Smooth muscle cell (in vitro differentiated cells): Measurements from ENCODE around the gene ELOVL5. TPM values are rescaled to one million over a fixed set of nuclear protein-coding genes. Genes with fewer than 3 reads are reported as not detected.

Experiments
- DNase-seq: peaks from one replicate; lab custom pipeline; 2025; ENCODE audit not compliant: unreplicated experiment; lab: John Stamatoyannopoulos, UW
- H2AFZ ChIP-seq: fragments of 200-600 bp; sonication (generic); 2 replicates; pipeline ENCODE4 v1.6.0; 2016; ENCODE audit warnings: antibody characterized with exemption, low read depth, mild to moderate bottlenecking
- H3F3A ChIP-seq: fragments of 200-600 bp; sonication (generic); 2 replicates; pipeline ENCODE4 v1.6.0; 2017; ENCODE audit warnings: antibody characterized with exemption, low read depth
- H3K27ac ChIP-seq: fragments of 200-600 bp; sonication (generic); 2 replicates; pipeline ENCODE4 v1.5.1; 2016; ENCODE audit warnings: low read depth, mild to moderate bottlenecking
- H3K27me3 ChIP-seq: fragments of 200-600 bp; sonication (generic); 2 replicates; pipeline ENCODE4 v1.6.1; 2016; ENCODE audit warnings: low read depth, mild to moderate bottlenecking
- H3K36me3 ChIP-seq: fragments of 200-600 bp; sonication (generic); 2 replicates; pipeline ENCODE4 v1.5.1; 2016; ENCODE audit warnings: low read depth
- H3K4me1 ChIP-seq: fragments of 200-600 bp; sonication (generic); 2 replicates; pipeline ENCODE4 v1.5.1; 2016; ENCODE audit warnings: low read depth
- H3K4me2 ChIP-seq: fragments of 200-600 bp; sonication (generic); 2 replicates; pipeline ENCODE4 v1.6.0; 2016; ENCODE audit warnings: mild to moderate bottlenecking
- H3K4me3 ChIP-seq: fragments of 200-600 bp; sonication (generic); 2 replicates; pipeline ENCODE4 v1.5.1; 2016; ENCODE audit warnings: mild to moderate bottlenecking
- H3K79me2 ChIP-seq: fragments of 200-600 bp; sonication (generic); 2 replicates; pipeline ENCODE4 v1.6.0; 2016; ENCODE audit warnings: low read depth, mild to moderate bottlenecking
- H3K9ac ChIP-seq: fragments of 200-600 bp; sonication (generic); 2 replicates; pipeline ENCODE4 v1.6.0; 2016; ENCODE audit warnings: low read depth
- H3K9me3 ChIP-seq: fragments of 200-600 bp; sonication (generic); replicated peaks from 2 replicates; pipeline ENCODE4 v1.5.1; 2016; ENCODE audit warnings: low read depth
- H4K20me1 ChIP-seq: fragments of 200-600 bp; sonication (generic); 2 replicates; pipeline ENCODE4 v1.6.0; 2016; ENCODE audit warnings: low read depth
- CTCF ChIP-seq: fragments of 200-600 bp; sonication (generic); IDR thresholded peaks from 2 replicates; pipeline ENCODE4 v1.5.1; 2017; ENCODE audit warnings: borderline replicate concordance, mild to moderate bottlenecking, antibody characterized with exemption; ENCODE audit not compliant: insufficient read depth, poor library complexity, severe bottlenecking
- WGBS: methylation state at CpG from one replicate; pipeline ENCODE4 v1.1.7; 2016; ENCODE audit warnings: low lambda C conversion rate; 5-methylcytosine and 5-hydroxymethylcytosine counted together
- polyA plus RNA-seq: library from polyadenylated mRNA; unstranded; fragments of >200 nt; fragmentation: Nextera tagmentation; extraction: Ambion mirVana; gene quantifications from 2 replicates; pipeline ENCODE4 v1.2.1, GENCODE V29; 2016
- total RNA-seq: library from RNA; depleted of rRNA; stranded (reverse); fragments of >200 nt; gene quantifications from 2 replicates; pipeline ENCODE4 v1.2.3, GENCODE V29; 2014

The ELOVL5 gene
- total and polyA plus RNA-seq, 2 experiments from 2014 or later: 71.9 to 79.2 TPM

- Histone ChIP-seq H3K9me3 (no peaks in the 10 kb centered on the region), H3K36me3 (no peaks in the 10 kb centered on the region), H3K4me1 (no peaks in the 10 kb centered on the region), H3K27me3 (no peaks in the 10 kb centered on the region), H3K4me2 (no peak overlapping the region), H3K27ac (no peak overlapping the region), H4K20me1 (no peaks in the 10 kb centered on the region), H3K79me2 (no peaks in the 10 kb centered on the region), H3K4me3 (no peak overlapping the region), H2AFZ (no peak overlapping the region), H3F3A (no peaks in the 10 kb centered on the region), H3K9ac (no peak overlapping the region)
- 94% methylated on average over 3 of the region's 3 CpGs for WGBS
- no peak for TF ChIP-seq CTCF
- DNase-seq: no peak
Measured at GRCh38 chr6:53239526-53239925, 109.2 kb downstream of the ELOVL5 start.

GRCh38 chr6:53238311-53238710 lies 110.4 kb downstream of the ELOVL5 start:
- 75% methylated on average over 3 of the region's 3 CpGs for WGBS
- Histone ChIP-seq H3K4me3 (no peak overlapping the region), H3F3A (no peaks in the 10 kb centered on the region), H3K9me3 (no peaks in the 10 kb centered on the region), H3K4me2 (no peak overlapping the region), H3K9ac (no peak overlapping the region), H3K36me3 (no peaks in the 10 kb centered on the region), H2AFZ (no peak overlapping the region), H3K27me3 (no peaks in the 10 kb centered on the region), H3K27ac (no peak overlapping the region), H4K20me1 (no peaks in the 10 kb centered on the region), H3K4me1 (no peaks in the 10 kb centered on the region), H3K79me2 (no peaks in the 10 kb centered on the region)
- DNase-seq: no peak
- no peak for TF ChIP-seq CTCF

GRCh38 chr6:53236241-53236640 lies 112.5 kb downstream of the ELOVL5 start:
- Histone ChIP-seq H4K20me1 (no peaks in the 10 kb centered on the region), H3K4me2 (peak overlapping the region; percentile 53), H3K9ac (no peak overlapping the region), H3K9me3 (no peaks in the 10 kb centered on the region), H3K4me1 (no peaks in the 10 kb centered on the region), H3K27ac (peak overlapping the region; percentile 49), H3K79me2 (no peaks in the 10 kb centered on the region), H3F3A (no peaks in the 10 kb centered on the region), H3K4me3 (no peak overlapping the region), H3K36me3 (no peaks in the 10 kb centered on the region), H3K27me3 (no peaks in the 10 kb centered on the region), H2AFZ (no peak overlapping the region)
- no peak for DNase-seq
- TF ChIP-seq CTCF: no peak
- 53% methylated on average over 3 of the region's 3 CpGs for WGBS

GRCh38 chr6:53235508-53235907 lies 113.2 kb downstream of the ELOVL5 start:
- Histone ChIP-seq H3K79me2 (no peaks in the 10 kb centered on the region), H2AFZ (no peak overlapping the region), H3K4me3 (no peak overlapping the region), H3K36me3 (no peaks in the 10 kb centered on the region), H3F3A (no peaks in the 10 kb centered on the region), H4K20me1 (no peaks in the 10 kb centered on the region), H3K27me3 (no peaks in the 10 kb centered on the region), H3K27ac (no peak overlapping the region), H3K4me2 (peak overlapping the region; percentile 53), H3K9me3 (no peaks in the 10 kb centered on the region), H3K9ac (no peak overlapping the region), H3K4me1 (no peaks in the 10 kb centered on the region)
- WGBS: 82% methylated on average over 5 of the region's 5 CpGs
- no peak for TF ChIP-seq CTCF
- no peak for DNase-seq
